HEK293 (cell line): ENCODE data around the gene C17orf113.

Experiments used
- KLF16 ChIP-seq: fragments of 450-650 bp; formaldehyde crosslinking; IDR thresholded peaks from 2 replicates; pipeline ENCODE4 v1.5.1; 2017; ENCODE audit warnings: missing biosample characterization, missing genetic modification characterization
- MEIS1 ChIP-seq: sonication (generic); formaldehyde crosslinking; IDR thresholded peaks from 2 replicates; pipeline ENCODE4 v1.8.1; 2022; ENCODE audit warnings: missing genetic modification reagents, mild to moderate bottlenecking, borderline replicate concordance
- MZF1 ChIP-seq: fragments of 450-650 bp; formaldehyde crosslinking; IDR thresholded peaks from 2 replicates; pipeline ENCODE4 v1.5.1; 2017; ENCODE audit warnings: missing biosample characterization, missing genetic modification characterization, borderline replicate concordance
- PRDM1 ChIP-seq: fragments of 450-650 bp; formaldehyde crosslinking; IDR thresholded peaks from 2 replicates; pipeline ENCODE4; 2016; ENCODE audit warnings: missing biosample characterization, missing genetic modification characterization
- SETDB1 ChIP-seq: IDR thresholded peaks from one replicate; pipeline ENCODE4 v1.6.1; 2017; ENCODE audit warnings: mild to moderate bottlenecking, low read length, moderate library complexity, mixed read lengths; ENCODE audit not compliant: insufficient read length
- TF ChIP-seq, protein P1 (sequence below): sonication (generic); formaldehyde crosslinking; IDR thresholded peaks from 2 replicates; pipeline ENCODE4 v1.8.1; 2022; ENCODE audit warnings: mild to moderate bottlenecking, moderate library complexity, missing genetic modification reagents
- TF ChIP-seq, protein P2 (sequence below): fragments of 450-650 bp; formaldehyde crosslinking; IDR thresholded peaks from 2 replicates; pipeline ENCODE4 v1.5.1; 2016; ENCODE audit warnings: missing biosample characterization, missing genetic modification characterization
- TF ChIP-seq, protein P3 (sequence below): fragments of 450-650 bp; formaldehyde crosslinking; IDR thresholded peaks from 2 replicates; pipeline ENCODE4 v1.5.1; 2016; ENCODE audit warnings: missing biosample characterization, missing genetic modification characterization
- TF ChIP-seq, protein P4 (sequence below): fragments of 450-650 bp; formaldehyde crosslinking; IDR thresholded peaks from 2 replicates; pipeline ENCODE4 v1.5.1; 2016; ENCODE audit warnings: missing biosample characterization, missing genetic modification characterization, low read depth

DNA sequence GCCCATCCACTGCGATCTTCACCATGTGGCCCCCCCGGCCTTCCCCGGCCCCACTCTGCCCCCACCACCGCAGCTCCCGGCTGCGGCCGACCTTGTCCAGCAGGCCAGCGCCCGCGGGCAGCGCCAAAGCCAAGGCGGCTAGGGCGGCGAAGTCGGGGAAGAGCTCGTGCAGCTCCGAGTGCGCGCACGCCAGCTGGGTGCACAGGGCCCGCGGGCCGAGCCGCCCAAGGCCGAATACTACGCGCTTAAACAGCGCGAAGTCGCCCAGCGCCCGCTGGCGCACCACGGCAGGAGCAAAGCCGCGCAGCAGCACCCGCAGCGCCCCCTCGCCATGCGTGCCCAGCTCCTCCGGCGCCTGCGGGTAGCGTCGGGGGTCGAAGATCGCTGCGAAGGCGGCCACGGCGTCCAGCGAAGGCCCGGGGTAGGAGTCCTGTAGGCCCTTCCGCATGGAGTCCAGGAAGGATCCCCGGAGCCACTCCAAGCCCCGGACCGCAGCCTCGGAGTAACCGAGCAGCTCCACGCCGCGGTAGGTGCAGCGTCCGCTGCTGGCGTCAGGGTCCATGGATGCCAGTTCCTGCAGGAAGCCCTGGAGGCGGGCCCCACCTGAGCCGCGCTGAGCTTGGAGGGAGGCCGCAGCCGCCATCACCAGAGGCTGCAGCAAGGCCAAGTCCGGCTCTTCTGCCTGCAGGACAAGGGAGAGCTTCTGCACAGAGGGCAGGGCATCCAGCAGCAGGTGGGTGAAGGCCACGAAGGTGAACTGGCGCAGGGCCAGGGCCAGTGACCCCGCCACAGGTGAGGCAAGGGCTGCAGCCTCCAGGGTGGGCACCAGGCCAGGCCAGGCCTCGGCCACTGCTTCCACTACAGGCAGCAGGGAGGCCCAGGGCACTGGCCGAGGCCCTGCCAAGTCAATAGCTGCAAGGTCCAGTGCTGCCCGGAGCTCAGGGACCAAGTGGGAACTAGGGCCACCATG, 10.3 kb downstream of the C17orf113 start:
- TF ChIP-seq MZF1 (tag by site-specific recombination) (no peak), MEIS1 (CRISPR knock-in tag) (no peak), PRDM1 (tag by site-specific recombination) (no peak), KLF16 (tag by site-specific recombination) (no peak), SETDB1 (no peak)
- TF ChIP-seq, protein P1, sequence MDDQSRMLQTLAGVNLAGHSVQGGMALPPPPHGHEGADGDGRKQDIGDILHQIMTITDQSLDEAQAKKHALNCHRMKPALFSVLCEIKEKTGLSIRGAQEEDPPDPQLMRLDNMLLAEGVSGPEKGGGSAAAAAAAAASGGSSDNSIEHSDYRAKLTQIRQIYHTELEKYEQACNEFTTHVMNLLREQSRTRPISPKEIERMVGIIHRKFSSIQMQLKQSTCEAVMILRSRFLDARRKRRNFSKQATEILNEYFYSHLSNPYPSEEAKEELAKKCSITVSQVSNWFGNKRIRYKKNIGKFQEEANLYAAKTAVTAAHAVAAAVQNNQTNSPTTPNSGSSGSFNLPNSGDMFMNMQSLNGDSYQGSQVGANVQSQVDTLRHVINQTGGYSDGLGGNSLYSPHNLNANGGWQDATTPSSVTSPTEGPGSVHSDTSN (CRISPR knock-in tag) = no peak
- TF ChIP-seq, protein P2, sequence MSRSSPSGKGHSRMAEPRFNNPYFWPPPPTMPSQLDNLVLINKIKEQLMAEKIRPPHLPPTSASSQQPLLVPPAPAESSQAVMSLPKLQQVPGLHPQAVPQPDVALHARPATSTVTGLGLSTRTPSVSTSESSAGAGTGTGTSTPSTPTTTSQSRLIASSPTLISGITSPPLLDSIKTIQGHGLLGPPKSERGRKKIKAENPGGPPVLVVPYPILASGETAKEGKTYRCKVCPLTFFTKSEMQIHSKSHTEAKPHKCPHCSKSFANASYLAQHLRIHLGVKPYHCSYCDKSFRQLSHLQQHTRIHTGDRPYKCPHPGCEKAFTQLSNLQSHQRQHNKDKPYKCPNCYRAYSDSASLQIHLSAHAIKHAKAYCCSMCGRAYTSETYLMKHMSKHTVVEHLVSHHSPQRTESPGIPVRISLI (tag by site-specific recombination) = no peak
- TF ChIP-seq, protein P3, sequence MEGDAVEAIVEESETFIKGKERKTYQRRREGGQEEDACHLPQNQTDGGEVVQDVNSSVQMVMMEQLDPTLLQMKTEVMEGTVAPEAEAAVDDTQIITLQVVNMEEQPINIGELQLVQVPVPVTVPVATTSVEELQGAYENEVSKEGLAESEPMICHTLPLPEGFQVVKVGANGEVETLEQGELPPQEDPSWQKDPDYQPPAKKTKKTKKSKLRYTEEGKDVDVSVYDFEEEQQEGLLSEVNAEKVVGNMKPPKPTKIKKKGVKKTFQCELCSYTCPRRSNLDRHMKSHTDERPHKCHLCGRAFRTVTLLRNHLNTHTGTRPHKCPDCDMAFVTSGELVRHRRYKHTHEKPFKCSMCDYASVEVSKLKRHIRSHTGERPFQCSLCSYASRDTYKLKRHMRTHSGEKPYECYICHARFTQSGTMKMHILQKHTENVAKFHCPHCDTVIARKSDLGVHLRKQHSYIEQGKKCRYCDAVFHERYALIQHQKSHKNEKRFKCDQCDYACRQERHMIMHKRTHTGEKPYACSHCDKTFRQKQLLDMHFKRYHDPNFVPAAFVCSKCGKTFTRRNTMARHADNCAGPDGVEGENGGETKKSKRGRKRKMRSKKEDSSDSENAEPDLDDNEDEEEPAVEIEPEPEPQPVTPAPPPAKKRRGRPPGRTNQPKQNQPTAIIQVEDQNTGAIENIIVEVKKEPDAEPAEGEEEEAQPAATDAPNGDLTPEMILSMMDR (tag by site-specific recombination) = no peak
- TF ChIP-seq, protein P4, sequence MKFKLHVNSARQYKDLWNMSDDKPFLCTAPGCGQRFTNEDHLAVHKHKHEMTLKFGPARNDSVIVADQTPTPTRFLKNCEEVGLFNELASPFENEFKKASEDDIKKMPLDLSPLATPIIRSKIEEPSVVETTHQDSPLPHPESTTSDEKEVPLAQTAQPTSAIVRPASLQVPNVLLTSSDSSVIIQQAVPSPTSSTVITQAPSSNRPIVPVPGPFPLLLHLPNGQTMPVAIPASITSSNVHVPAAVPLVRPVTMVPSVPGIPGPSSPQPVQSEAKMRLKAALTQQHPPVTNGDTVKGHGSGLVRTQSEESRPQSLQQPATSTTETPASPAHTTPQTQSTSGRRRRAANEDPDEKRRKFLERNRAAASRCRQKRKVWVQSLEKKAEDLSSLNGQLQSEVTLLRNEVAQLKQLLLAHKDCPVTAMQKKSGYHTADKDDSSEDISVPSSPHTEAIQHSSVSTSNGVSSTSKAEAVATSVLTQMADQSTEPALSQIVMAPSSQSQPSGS (tag by site-specific recombination) = no peak
